ENCODE measurements around the gene NUDT3.

DNA sequence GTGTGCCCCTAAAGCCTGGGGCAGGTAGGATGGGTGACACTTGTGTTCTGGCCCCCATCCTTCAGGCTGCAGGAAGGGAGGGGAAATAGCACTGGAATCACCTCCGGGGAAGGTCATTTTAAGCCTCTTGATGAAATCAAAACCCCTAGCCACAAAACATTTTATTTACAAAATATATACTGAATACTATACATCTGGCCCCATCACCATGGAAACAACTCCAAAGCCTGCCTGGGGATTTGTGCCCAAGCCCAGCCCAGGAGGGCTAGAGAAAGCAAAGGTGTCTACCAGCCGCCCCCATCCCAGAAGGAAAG lies 146.3 kb downstream of the NUDT3 start:
- TF ChIP-seq, protein P1, sequence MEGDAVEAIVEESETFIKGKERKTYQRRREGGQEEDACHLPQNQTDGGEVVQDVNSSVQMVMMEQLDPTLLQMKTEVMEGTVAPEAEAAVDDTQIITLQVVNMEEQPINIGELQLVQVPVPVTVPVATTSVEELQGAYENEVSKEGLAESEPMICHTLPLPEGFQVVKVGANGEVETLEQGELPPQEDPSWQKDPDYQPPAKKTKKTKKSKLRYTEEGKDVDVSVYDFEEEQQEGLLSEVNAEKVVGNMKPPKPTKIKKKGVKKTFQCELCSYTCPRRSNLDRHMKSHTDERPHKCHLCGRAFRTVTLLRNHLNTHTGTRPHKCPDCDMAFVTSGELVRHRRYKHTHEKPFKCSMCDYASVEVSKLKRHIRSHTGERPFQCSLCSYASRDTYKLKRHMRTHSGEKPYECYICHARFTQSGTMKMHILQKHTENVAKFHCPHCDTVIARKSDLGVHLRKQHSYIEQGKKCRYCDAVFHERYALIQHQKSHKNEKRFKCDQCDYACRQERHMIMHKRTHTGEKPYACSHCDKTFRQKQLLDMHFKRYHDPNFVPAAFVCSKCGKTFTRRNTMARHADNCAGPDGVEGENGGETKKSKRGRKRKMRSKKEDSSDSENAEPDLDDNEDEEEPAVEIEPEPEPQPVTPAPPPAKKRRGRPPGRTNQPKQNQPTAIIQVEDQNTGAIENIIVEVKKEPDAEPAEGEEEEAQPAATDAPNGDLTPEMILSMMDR (conservative IDR thresholded peaks at IDR 0.05; ENCODE audit: low read depth in 2 of 2), result no peak
- TF ChIP-seq EZH2 (IDR thresholded peaks at IDR 0.05; ENCODE audit: low read depth, unreplicated experiment) (no peak), ZNF331 (CRISPR knock-in tag; IDR thresholded peaks at IDR 0.05; ENCODE audit: low read depth) (no peak), POLR2AphosphoS5 (IDR thresholded peaks at IDR 0.05; ENCODE audit: low read depth) (no peak), ZNF114 (CRISPR knock-in tag; IDR thresholded peaks at IDR 0.05) (no peak), EZH2phosphoT487 (IDR thresholded peaks at IDR 0.05; ENCODE audit: unreplicated experiment) (no peak)
- TF ChIP-seq, protein P2, sequence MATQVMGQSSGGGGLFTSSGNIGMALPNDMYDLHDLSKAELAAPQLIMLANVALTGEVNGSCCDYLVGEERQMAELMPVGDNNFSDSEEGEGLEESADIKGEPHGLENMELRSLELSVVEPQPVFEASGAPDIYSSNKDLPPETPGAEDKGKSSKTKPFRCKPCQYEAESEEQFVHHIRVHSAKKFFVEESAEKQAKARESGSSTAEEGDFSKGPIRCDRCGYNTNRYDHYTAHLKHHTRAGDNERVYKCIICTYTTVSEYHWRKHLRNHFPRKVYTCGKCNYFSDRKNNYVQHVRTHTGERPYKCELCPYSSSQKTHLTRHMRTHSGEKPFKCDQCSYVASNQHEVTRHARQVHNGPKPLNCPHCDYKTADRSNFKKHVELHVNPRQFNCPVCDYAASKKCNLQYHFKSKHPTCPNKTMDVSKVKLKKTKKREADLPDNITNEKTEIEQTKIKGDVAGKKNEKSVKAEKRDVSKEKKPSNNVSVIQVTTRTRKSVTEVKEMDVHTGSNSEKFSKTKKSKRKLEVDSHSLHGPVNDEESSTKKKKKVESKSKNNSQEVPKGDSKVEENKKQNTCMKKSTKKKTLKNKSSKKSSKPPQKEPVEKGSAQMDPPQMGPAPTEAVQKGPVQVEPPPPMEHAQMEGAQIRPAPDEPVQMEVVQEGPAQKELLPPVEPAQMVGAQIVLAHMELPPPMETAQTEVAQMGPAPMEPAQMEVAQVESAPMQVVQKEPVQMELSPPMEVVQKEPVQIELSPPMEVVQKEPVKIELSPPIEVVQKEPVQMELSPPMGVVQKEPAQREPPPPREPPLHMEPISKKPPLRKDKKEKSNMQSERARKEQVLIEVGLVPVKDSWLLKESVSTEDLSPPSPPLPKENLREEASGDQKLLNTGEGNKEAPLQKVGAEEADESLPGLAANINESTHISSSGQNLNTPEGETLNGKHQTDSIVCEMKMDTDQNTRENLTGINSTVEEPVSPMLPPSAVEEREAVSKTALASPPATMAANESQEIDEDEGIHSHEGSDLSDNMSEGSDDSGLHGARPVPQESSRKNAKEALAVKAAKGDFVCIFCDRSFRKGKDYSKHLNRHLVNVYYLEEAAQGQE (IDR thresholded peaks at IDR 0.05; ENCODE audit: unreplicated experiment), result no peak
- TF ChIP-seq, protein P3, sequence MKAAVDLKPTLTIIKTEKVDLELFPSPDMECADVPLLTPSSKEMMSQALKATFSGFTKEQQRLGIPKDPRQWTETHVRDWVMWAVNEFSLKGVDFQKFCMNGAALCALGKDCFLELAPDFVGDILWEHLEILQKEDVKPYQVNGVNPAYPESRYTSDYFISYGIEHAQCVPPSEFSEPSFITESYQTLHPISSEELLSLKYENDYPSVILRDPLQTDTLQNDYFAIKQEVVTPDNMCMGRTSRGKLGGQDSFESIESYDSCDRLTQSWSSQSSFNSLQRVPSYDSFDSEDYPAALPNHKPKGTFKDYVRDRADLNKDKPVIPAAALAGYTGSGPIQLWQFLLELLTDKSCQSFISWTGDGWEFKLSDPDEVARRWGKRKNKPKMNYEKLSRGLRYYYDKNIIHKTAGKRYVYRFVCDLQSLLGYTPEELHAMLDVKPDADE (IDR thresholded peaks at IDR 0.05), result no peak
